Hepatocyte (in vitro differentiated cells): ENCODE results near the gene DYNC1I1.

ENCODE experiments used
- EZH2 ChIP-seq: fragments of 200-600 bp; sonication (generic); IDR thresholded peaks from 2 replicates; pipeline ENCODE4 v1.6.1; 2016; ENCODE audit warnings: antibody characterized with exemption, mild to moderate bottlenecking, borderline replicate concordance
- EZH2phosphoT487 ChIP-seq: fragments of 200-600 bp; sonication (generic); IDR thresholded peaks from one replicate; pipeline ENCODE4 v1.6.1; 2018; ENCODE audit warnings: antibody characterized with exemption, mild to moderate bottlenecking, low read depth, moderate library complexity; ENCODE audit not compliant: unreplicated experiment, severe bottlenecking
- TF ChIP-seq, protein P1 (sequence below): fragments of 200-600 bp; sonication (generic); IDR thresholded peaks from 2 replicates; pipeline ENCODE4 v1.5.1; 2016; ENCODE audit warnings: antibody characterized with exemption, mild to moderate bottlenecking; ENCODE audit not compliant: poor library complexity

DNA sequence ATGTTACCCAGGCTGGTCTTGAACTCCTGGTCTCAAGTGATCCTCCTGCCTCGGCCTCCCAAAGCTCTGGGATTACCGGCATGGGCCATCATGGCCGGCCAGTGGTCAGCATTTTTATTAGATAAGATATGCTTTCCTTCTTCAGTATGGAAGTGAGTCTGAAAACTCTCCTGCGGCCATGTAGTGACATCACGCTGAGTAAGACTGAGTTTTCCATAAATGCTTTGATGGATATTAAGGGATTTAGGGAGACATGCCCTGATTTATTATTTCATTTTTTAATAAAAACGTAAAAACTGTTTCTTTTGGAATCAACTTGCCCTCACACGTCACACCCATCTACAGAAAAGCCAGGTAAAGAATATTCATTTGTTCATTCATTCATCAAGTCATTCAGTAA lies 48.4 kb downstream of the DYNC1I1 start:
- TF ChIP-seq, protein P1, sequence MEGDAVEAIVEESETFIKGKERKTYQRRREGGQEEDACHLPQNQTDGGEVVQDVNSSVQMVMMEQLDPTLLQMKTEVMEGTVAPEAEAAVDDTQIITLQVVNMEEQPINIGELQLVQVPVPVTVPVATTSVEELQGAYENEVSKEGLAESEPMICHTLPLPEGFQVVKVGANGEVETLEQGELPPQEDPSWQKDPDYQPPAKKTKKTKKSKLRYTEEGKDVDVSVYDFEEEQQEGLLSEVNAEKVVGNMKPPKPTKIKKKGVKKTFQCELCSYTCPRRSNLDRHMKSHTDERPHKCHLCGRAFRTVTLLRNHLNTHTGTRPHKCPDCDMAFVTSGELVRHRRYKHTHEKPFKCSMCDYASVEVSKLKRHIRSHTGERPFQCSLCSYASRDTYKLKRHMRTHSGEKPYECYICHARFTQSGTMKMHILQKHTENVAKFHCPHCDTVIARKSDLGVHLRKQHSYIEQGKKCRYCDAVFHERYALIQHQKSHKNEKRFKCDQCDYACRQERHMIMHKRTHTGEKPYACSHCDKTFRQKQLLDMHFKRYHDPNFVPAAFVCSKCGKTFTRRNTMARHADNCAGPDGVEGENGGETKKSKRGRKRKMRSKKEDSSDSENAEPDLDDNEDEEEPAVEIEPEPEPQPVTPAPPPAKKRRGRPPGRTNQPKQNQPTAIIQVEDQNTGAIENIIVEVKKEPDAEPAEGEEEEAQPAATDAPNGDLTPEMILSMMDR = no peak
- no peak for TF ChIP-seq EZH2
- TF ChIP-seq EZH2phosphoT487 = no peak
